HL-60 (cell line): Measurements from ENCODE around the gene OR5AL1.

Experiments used
- CTCF ChIP-seq: IDR thresholded peaks from one replicate; pipeline ENCODE4 v1.5.1; 2011; ENCODE audit warnings: low read length, control low read depth, inconsistent platforms; ENCODE audit not compliant: insufficient read depth
- GABPA ChIP-seq: IDR thresholded peaks from 2 replicates; pipeline ENCODE4 v1.6.1; 2012; ENCODE audit warnings: low read depth
- SPI1 ChIP-seq: IDR thresholded peaks from 2 replicates; pipeline ENCODE4 v1.6.1; 2012; ENCODE audit warnings: low read depth, mild to moderate bottlenecking, borderline replicate concordance

GRCh38 chr11:56396047-56396446 lies 16.4 kb upstream of the OR5AL1 start:
- TF ChIP-seq GABPA (no peak), CTCF (no peak), SPI1 (no peak)
